Stomach (tissue), 9 donors: ENCODE results near the gene SIRPA. TPM values are rescaled to one million over a fixed set of nuclear protein-coding genes. Genes with fewer than 3 reads are reported as not detected.

Source experiments
- DNase-seq, 2 donors: peaks; one replicate each; pipeline versions ENCODE4 v3.0.0 to v3.0.0-alpha.2; 2013 to 2019
- H3K27ac ChIP-seq, 5 donors: fragments of 200-600 bp in 4 of 5; sonication (generic) in 4 of 5; one replicate each; pipeline ENCODE4 v1.5.1; 2013 to 2019; ENCODE audit warnings: mild to moderate bottlenecking in 1 of 5, moderate library complexity in 1 of 5
- H3K27me3 ChIP-seq, 3 donors: fragments of 200-600 bp; sonication (generic); one replicate each; pipeline ENCODE4 v1.5.1; 2017 to 2019; ENCODE audit warnings: mixed run types in 1 of 3
- H3K36me3 ChIP-seq, 4 donors: fragments of 200-600 bp; sonication (generic); 1 replicate in 3 of 4; 2 replicates in 1 of 4; pipeline ENCODE4 v1.5.1; 2016 to 2019
- H3K4me1 ChIP-seq, 4 donors: fragments of 200-600 bp; sonication (generic); one replicate each; pipeline ENCODE4 v1.5.1; 2016 to 2019
- H3K4me3 ChIP-seq, 4 donors: fragments of 200-600 bp; sonication (generic) in 3 of 4; one replicate each; pipeline ENCODE4 v1.5.1; 2016 to 2019; ENCODE audit warnings: mild to moderate bottlenecking in 1 of 4
- H3K9me3 ChIP-seq, 4 donors: fragments of 200-600 bp; sonication (generic); one replicate each; pipeline ENCODE4 v1.5.1; 2016 to 2019
- CTCF ChIP-seq, 7 experiments: fragments of 450-650 bp in 4 of 7; fragments of 200-600 bp in 3 of 7; sonication (generic) in 3 of 7; IDR thresholded peaks; one replicate each; pipeline ENCODE4 v1.5.1; 2016 to 2019; ENCODE audit warnings: antibody characterized with exemption in 7 of 7, control low read depth in 2 of 7, mild to moderate bottlenecking in 1 of 7
- EP300 ChIP-seq: sonication (generic); formaldehyde crosslinking; IDR thresholded peaks from one replicate; pipeline ENCODE4 v1.6.1; 2017; ENCODE audit warnings: antibody characterized with exemption
- POLR2A ChIP-seq, 4 donors: fragments of 450-650 bp; IDR thresholded peaks; one replicate each; pipeline ENCODE4 v1.6.1; 2016; ENCODE audit warnings: antibody characterized with exemption in 4 of 4, control low read depth in 2 of 4, mild to moderate bottlenecking in 1 of 4, moderate library complexity in 1 of 4
- POLR2AphosphoS5 ChIP-seq, 3 donors: sonication (generic); formaldehyde crosslinking; IDR thresholded peaks; one replicate each; pipeline ENCODE4 v1.6.1; 2016; ENCODE audit warnings: antibody characterized with exemption in 3 of 3
- WGBS, 5 donors: extraction: QIAGEN DNeasy Blood & Tissue Kit in 3 of 5; methylation state at CpG; one replicate each; pipeline versions ENCODE4 v1.1.5 to v1.1.7; 2013 to 2018; 5-methylcytosine and 5-hydroxymethylcytosine counted together
- intact Hi-C: fragments of 100-400 bp; cut with DNase I; formaldehyde crosslinking; loops from one replicate; pipeline ENCODE4 v1.15.1; 2023; ENCODE audit warnings: low total_unique reads
- polyA plus RNA-seq, 3 donors: library from polyadenylated mRNA; stranded (reverse); fragments of 200-250 nt; gene quantifications; one replicate each; pipeline ENCODE4 v1.2.3, GENCODE V29; 2013
- total RNA-seq, 5 donors: library from RNA; depleted of rRNA; stranded (reverse); fragments of >200 nt; gene quantifications; one replicate each; pipeline versions ENCODE4 v1.1.0 to v1.2.3, GENCODE V29; 2014 to 2016
- donor health status: healthy with polysubstance abuse.
- donor health status: Bipolar disorder and iron deficiency.
- donor health status: healthy.

SIRPA gene
- total and polyA plus RNA-seq, 8 donors: 0.29 to 35.5 (median 7.8) TPM

- Histone ChIP-seq H3K4me1 (no peaks in the 10 kb centered on the region), H3K27me3 (peaks cover 0 to 5% (median 0%) of the 10 kb centered on the region in 3 donors), H3K27ac (no peak overlapping the region), H3K9me3 (no peaks in the 10 kb centered on the region), H3K4me3 (no peak overlapping the region), H3K36me3 (no peaks in the 10 kb centered on the region)
- TF ChIP-seq POLR2AphosphoS5 (IDR thresholded peaks at IDR 0.05) (no peak), POLR2A (IDR thresholded peaks at IDR 0.05) (no peak), CTCF (IDR thresholded peaks at IDR 0.05) (no peak)
- no peak for DNase-seq
- WGBS, 5 donors: 28 to 44% (median 34%) methylated on average over 6 of the region's 6 CpGs
- intact Hi-C loops: no loop called here
These were observed 40.1 kb upstream of the SIRPA start for GRCh38 chr20:1855109-1855508.

DNA sequence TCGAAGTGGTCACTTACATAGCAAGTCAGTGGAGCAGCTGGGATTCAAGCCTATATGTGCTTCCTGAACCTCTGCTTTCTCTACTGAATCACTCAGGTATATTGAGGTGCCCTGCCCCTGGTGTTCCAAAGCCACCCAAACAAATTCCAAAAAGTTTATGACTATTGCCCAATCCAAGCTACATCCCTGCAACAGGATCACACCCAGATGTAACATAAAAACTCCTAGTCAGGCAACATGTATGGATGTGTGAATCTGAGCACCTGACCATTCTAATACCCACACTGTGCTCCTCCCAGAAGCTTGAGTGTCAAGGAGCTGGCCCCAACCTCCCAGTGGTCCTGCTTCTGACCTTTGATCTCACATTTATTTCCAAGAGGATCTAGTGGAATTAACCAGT lies 39.5 kb upstream of the SIRPA start:
- intact Hi-C loops: no loop called here
- Histone ChIP-seq H3K4me1 (no peaks in the 10 kb centered on the region), H3K27ac (no peak overlapping the region), H3K36me3 (no peaks in the 10 kb centered on the region), H3K9me3 (no peaks in the 10 kb centered on the region), H3K27me3 (peaks cover 0 to 5% (median 0%) of the 10 kb centered on the region in 3 donors), H3K4me3 (no peak overlapping the region)
- no peak for DNase-seq
- TF ChIP-seq POLR2A (IDR thresholded peaks at IDR 0.05) (no peak), CTCF (IDR thresholded peaks at IDR 0.05) (no peak), EP300 (no peak), POLR2AphosphoS5 (IDR thresholded peaks at IDR 0.05) (no peak)
- WGBS, 5 donors: 26 to 54% (median 43%) methylated on average over 1 of the region's 1 CpG

GRCh38 chr20:1856424-1856823 lies 38.8 kb upstream of the SIRPA start:
- no peaks in the 10 kb centered on the region for H3K36me3 ChIP-seq
- H3K27ac ChIP-seq: no peak overlapping the region
- 71 to 88% (median 75%) methylated on average over 1 of the region's 1 CpG for WGBS, 5 donors
- intact Hi-C loops: no loop called here
- no peak for DNase-seq
- H3K4me3 ChIP-seq: no peak overlapping the region
- H3K27me3 ChIP-seq: peaks cover 0 to 5% (median 0%) of the 10 kb centered on the region in 3 donors
- H3K4me1 ChIP-seq: no peaks in the 10 kb centered on the region
- TF ChIP-seq EP300 (no peak), CTCF (IDR thresholded peaks at IDR 0.05) (no peak), POLR2A (IDR thresholded peaks at IDR 0.05) (no peak), POLR2AphosphoS5 (IDR thresholded peaks at IDR 0.05) (no peak)
- no peaks in the 10 kb centered on the region for H3K9me3 ChIP-seq

DNA sequence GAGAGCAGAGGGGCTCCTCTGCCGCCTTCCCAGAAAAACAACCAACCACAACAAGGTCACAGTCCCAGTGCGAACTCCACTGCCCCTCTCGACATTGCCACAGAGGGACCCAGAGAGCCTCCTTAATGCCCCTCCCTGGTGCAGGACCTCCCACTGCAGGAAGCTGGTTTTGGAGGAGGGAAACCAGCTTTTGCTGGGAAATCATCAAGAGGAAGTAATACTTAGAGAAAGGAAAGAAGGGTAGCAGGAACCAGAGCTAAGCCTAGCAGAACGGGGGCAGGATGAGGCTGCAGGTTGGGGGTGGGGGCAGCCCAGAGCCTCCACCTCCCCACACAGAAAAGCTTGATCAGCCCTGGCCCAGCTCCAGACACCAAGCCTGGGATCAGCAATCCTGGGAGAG lies 37.7 kb upstream of the SIRPA start:
- intact Hi-C loops: no loop called here
- WGBS, 5 donors: 62 to 70% (median 67%) methylated on average over 4 of the region's 4 CpGs
- Histone ChIP-seq H3K27ac (no peak overlapping the region), H3K36me3 (no peaks in the 10 kb centered on the region), H3K4me1 (no peaks in the 10 kb centered on the region), H3K9me3 (no peaks in the 10 kb centered on the region), H3K4me3 (no peak overlapping the region), H3K27me3 (peaks cover 0 to 5% (median 0%) of the 10 kb centered on the region in 3 donors)
- DNase-seq: no peak
- TF ChIP-seq CTCF (IDR thresholded peaks at IDR 0.05) (no peak), EP300 (no peak), POLR2A (IDR thresholded peaks at IDR 0.05) (no peak), POLR2AphosphoS5 (IDR thresholded peaks at IDR 0.05) (no peak)
